ENCODE data around the gene PPP1R14C. TPM values are rescaled to one million over a fixed set of nuclear protein-coding genes. Genes with fewer than 3 reads are reported as not detected.
A peak's percentile ranks its signal among the peaks of the same experiment; 100 is the strongest.

PPP1R14C gene, protein sequence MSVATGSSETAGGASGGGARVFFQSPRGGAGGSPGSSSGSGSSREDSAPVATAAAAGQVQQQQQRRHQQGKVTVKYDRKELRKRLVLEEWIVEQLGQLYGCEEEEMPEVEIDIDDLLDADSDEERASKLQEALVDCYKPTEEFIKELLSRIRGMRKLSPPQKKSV
- total RNA-seq, result under 1 TPM in 4 of 7 donors, not detected in 3; 0.13 to 0.39 (median 0.25) TPM
- polyA plus RNA-seq, result under 1 TPM in 2 of 3 donors, not detected in 1; 0.06 to 0.13 TPM
- long read RNA-seq, donor 1, result 0 reads
- long read RNA-seq, donor 2, result 0 reads

DNA sequence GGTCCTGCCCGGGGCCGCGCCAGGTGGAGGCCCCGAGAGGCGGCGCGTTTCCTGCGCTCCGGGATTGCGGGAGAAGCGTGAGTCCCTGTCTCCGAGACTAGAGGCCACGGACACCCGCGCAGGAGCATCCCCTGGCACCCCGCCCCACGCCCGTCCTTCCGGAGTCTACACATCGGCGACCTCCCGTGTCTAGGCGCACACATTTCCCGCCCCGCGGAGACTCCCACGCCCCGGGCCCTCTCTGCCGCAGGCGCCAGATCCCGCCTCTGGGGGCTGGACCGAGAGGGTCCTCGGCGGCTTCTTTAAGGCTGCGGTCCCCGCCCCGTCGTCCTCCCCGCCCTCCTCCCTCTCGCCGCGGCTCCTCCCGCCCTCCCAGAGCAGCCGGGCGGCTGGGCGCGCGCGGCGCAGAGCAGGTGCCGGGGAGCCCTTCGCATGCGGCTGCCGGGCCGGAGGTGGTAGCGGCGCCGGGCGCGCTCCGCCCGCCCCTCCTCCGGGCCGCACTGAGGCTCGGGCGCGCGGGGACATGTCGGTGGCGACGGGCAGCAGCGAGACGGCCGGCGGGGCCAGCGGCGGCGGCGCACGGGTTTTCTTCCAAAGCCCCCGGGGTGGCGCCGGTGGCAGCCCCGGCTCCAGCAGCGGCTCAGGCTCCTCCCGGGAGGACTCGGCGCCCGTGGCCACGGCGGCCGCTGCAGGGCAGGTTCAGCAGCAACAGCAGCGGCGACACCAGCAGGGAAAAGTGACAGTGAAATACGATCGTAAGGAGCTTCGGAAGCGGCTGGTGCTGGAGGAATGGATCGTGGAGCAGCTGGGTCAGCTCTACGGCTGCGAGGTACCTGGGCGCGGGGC lies at the start of gene PPP1R14C:
TSS of gene PPP1R14C (plus strand) at position 375 of the 846 bp plus-strand sequence. CDS start at position 524, 149 bp downstream.
- DNase-seq, result no peak
- peaks cover 0 to 6% (median under 1%) of the 10 kb centered on the region in 8 donors for H3K9me3 ChIP-seq
- WGBS, 5 donors, result 0 to 2% (median 1%) methylated on average over 15 to 103 of the region's 103 CpGs
- H3K27ac ChIP-seq, result no peak within 1 kb of the TSS
- peak in 1 of 3 donors; percentile 7 for TF ChIP-seq POLR2AphosphoS5 (IDR thresholded peaks at IDR 0.05)
- TF ChIP-seq POLR2A (IDR thresholded peaks at IDR 0.05), result no peak
- no peaks in the 10 kb centered on the region for H3K36me3 ChIP-seq
- intact Hi-C loops (cut with DNase I; ENCODE audit: low total_unique reads), result no loop called here
- peaks cover 0 to 77% (median 47%) of the 10 kb centered on the region in 7 donors for H3K27me3 ChIP-seq (replicated peaks in 1 of 7)
- H3K4me1 ChIP-seq, result peaks cover 11 to 49% (median 29%) of the 10 kb centered on the region in 6 donors
- H3K4me3 ChIP-seq, result peak within 1 kb of the TSS; percentile 25 to 70 (median 44)

DNA sequence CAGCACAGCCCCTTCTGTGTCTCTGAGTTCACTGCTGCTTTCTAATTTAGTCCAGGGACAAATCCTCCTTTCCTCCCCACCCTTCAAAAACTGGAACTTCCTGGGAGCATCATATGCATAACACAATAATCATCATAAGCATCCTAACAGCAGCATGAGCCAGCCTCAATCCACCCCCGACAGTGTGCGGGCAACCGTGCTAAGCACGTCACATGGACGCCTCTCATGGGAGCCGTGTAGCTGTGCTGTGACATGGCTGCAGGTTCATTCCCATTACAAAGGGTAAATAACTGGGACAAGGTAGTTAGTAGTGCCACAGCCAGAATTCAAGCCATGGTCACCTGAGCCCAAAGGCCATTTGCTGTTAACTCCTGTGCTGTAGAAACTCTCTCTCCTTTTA lies 49.4 kb upstream of the PPP1R14C start:
- Histone ChIP-seq H3K9me3 (no peaks in the 10 kb centered on the region), H3K27ac (no peak overlapping the region), H3K4me3 (no peak overlapping the region), H3K4me1 (no peaks in the 10 kb centered on the region), H3K36me3 (no peaks in the 10 kb centered on the region), H3K27me3 (replicated peaks in 1 of 7) (peaks cover 0 to 27% (median 0%) of the 10 kb centered on the region in 7 donors)
- TF ChIP-seq, protein P1, sequence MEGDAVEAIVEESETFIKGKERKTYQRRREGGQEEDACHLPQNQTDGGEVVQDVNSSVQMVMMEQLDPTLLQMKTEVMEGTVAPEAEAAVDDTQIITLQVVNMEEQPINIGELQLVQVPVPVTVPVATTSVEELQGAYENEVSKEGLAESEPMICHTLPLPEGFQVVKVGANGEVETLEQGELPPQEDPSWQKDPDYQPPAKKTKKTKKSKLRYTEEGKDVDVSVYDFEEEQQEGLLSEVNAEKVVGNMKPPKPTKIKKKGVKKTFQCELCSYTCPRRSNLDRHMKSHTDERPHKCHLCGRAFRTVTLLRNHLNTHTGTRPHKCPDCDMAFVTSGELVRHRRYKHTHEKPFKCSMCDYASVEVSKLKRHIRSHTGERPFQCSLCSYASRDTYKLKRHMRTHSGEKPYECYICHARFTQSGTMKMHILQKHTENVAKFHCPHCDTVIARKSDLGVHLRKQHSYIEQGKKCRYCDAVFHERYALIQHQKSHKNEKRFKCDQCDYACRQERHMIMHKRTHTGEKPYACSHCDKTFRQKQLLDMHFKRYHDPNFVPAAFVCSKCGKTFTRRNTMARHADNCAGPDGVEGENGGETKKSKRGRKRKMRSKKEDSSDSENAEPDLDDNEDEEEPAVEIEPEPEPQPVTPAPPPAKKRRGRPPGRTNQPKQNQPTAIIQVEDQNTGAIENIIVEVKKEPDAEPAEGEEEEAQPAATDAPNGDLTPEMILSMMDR (IDR thresholded peaks at IDR 0.05 in 8 of 11, conservative IDR thresholded peaks at IDR 0.05 in 3 of 11), result no peak
- no peak for TF ChIP-seq POLR2A (IDR thresholded peaks at IDR 0.05)
- no peak for TF ChIP-seq POLR2AphosphoS5 (IDR thresholded peaks at IDR 0.05)
- no peak for DNase-seq
- WGBS, 5 donors, result 82 to 90% (median 87%) methylated on average over 6 of the region's 6 CpGs
- intact Hi-C loops (cut with DNase I; ENCODE audit: low total_unique reads), result no loop called here

DNA sequence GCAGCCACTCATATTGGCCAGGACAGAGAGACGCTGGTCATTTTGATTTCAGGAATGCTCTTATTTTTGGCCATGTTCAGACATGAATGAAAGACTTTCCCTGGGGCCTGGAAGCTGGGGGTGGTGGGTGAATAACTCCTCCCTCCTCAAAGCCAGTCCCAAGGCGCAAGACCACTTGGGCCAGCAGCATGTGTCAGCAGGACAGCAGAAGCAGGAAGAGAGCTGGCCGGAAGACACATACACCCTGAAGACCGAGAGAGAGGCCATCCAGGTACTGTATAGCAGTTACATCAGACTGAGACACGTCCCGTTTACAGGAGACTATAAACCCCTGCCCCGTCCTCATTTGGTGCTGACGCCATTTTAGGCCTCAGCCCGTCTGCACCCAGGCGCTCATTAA lies 44.7 kb upstream of the PPP1R14C start:
- H3K27ac ChIP-seq, result no peak overlapping the region
- H3K27me3 ChIP-seq (replicated peaks in 1 of 7), result peaks cover 0 to 27% (median 0%) of the 10 kb centered on the region in 7 donors
- H3K9me3 ChIP-seq, result no peaks in the 10 kb centered on the region
- 84 to 96% (median 92%) methylated on average over 9 to 10 of the region's 10 CpGs for WGBS, 5 donors
- H3K4me1 ChIP-seq, result no peaks in the 10 kb centered on the region
- intact Hi-C loops (cut with DNase I; ENCODE audit: low total_unique reads), result no loop called here
- H3K36me3 ChIP-seq, result no peaks in the 10 kb centered on the region
- no peak overlapping the region for H3K4me3 ChIP-seq
- no peak for TF ChIP-seq POLR2AphosphoS5 (IDR thresholded peaks at IDR 0.05)
- TF ChIP-seq, protein P1 (IDR thresholded peaks at IDR 0.05 in 8 of 11, conservative IDR thresholded peaks at IDR 0.05 in 3 of 11), result no peak
- no peak for TF ChIP-seq POLR2A (IDR thresholded peaks at IDR 0.05)
- no peak for DNase-seq

DNA sequence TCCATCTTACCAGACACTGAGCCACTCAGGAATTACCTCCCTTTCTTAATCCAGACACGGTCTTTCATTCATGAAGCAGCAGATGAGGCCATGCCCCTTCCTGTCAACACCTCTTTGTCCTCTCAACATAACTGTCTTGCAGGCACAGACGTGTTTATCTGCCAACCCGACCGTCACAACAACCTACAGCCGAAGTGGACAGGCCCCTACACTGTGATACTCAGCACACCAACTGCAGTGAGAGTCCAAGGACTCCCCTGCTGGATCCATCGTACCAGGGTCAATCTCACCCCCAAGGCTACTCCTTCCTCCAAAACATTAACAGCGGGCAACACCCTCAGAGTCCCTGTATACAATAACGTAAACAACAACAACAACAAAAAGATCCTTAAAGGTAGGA lies 43.3 kb upstream of the PPP1R14C start:
- no peaks in the 10 kb centered on the region for H3K36me3 ChIP-seq

More for the DNA sequence above, 43.3 kb upstream of the PPP1R14C start:
- H3K9me3 ChIP-seq, result no peaks in the 10 kb centered on the region
- DNase-seq, result no peak
- H3K27ac ChIP-seq, result no peak overlapping the region
- H3K27me3 ChIP-seq (replicated peaks in 1 of 7), result peaks cover 0 to 21% (median 0%) of the 10 kb centered on the region in 7 donors
- WGBS, 5 donors, result 89 to 97% (median 92%) methylated on average over 8 of the region's 8 CpGs
- no peaks in the 10 kb centered on the region for H3K4me1 ChIP-seq
- TF ChIP-seq POLR2A (IDR thresholded peaks at IDR 0.05) (no peak), POLR2AphosphoS5 (IDR thresholded peaks at IDR 0.05) (no peak)
- TF ChIP-seq, protein P1 (IDR thresholded peaks at IDR 0.05 in 8 of 11, conservative IDR thresholded peaks at IDR 0.05 in 3 of 11), result no peak
- no peak overlapping the region for H3K4me3 ChIP-seq
- intact Hi-C loops (cut with DNase I; ENCODE audit: low total_unique reads), result no loop called here
